Transverse colon (tissue), 4 donors: ENCODE results near the gene RNF10. TPM values are rescaled to one million over a fixed set of nuclear protein-coding genes. Genes with fewer than 3 reads are reported as not detected.
"Not testable (repeated sequence)": the region's sequence is repeated elsewhere in the genome, so short reads cannot be mapped to it uniquely, and the experiment has no call there.

Source experiments
- DNase-seq: peaks from one replicate; pipeline ENCODE4 v3.0.0-alpha.2; 2019
- H3K27ac ChIP-seq, 4 donors: fragments of 200-600 bp; sonication (generic); 2 replicates each; pipeline ENCODE4 v1.5.1; 2016 to 2018; ENCODE audit warnings: inconsistent platforms in 4 of 4
- H3K27me3 ChIP-seq: fragments of 200-600 bp; sonication (generic); 2 replicates; pipeline ENCODE4 v1.5.1; 2017; ENCODE audit warnings: inconsistent platforms
- H3K36me3 ChIP-seq, 4 donors: fragments of 200-600 bp; sonication (generic); 2 replicates each; pipeline ENCODE4 v1.5.1; 2017 to 2019; ENCODE audit warnings: inconsistent platforms in 4 of 4
- H3K4me1 ChIP-seq, 4 donors: fragments of 200-600 bp; sonication (generic); 2 replicates each; pipeline ENCODE4 v1.5.1; 2017 to 2020; ENCODE audit warnings: inconsistent platforms in 4 of 4
- H3K4me3 ChIP-seq, 4 donors: fragments of 200-600 bp; sonication (generic); 1 replicate in 1 of 4; 2 replicates in 3 of 4; pipeline versions ENCODE4 v1.5.1 to v1.6.1; 2017 to 2019; ENCODE audit warnings: inconsistent platforms in 4 of 4
- H3K9me3 ChIP-seq, 2 donors: fragments of 200-600 bp; sonication (generic); 2 replicates each; pipeline ENCODE4 v1.5.1; 2017 to 2019; ENCODE audit warnings: inconsistent platforms in 2 of 2
- EP300 ChIP-seq: sonication (generic); formaldehyde crosslinking; IDR thresholded peaks from one replicate; pipeline ENCODE4 v1.6.1; 2017; ENCODE audit warnings: antibody characterized with exemption, low read depth
- POLR2A ChIP-seq: fragments of 450-650 bp; IDR thresholded peaks from one replicate; pipeline ENCODE4 v1.6.1; 2016; ENCODE audit warnings: antibody characterized with exemption, mild to moderate bottlenecking, moderate library complexity
- POLR2AphosphoS5 ChIP-seq, 3 donors: sonication (generic); formaldehyde crosslinking; IDR thresholded peaks; one replicate each; pipeline ENCODE4 v1.6.1; 2016; ENCODE audit warnings: antibody characterized with exemption in 3 of 3
- WGBS, 2 donors: methylation state at CpG; one replicate each; pipeline ENCODE4 v1.1.5; 2018; ENCODE audit warnings: low coverage in 1 of 2; 5-methylcytosine and 5-hydroxymethylcytosine counted together
- in situ Hi-C, 4 donors: fragments of 200-750 bp; cut with MboI; loops; one replicate each; pipeline versions ENCODE4 v1.15.0 to v1.15.1; 2017; ENCODE audit warnings: low sequenced_read_pairs in 3 of 4, low pct_ligation_motif_present in 1 of 4, low pct_unique_long_range_greater_than_20kb in 1 of 4
- intact Hi-C: fragments of 100-400 bp; cut with DNase I; formaldehyde crosslinking; loops from one replicate; pipeline ENCODE4 v1.15.1; 2023; ENCODE audit warnings: low total_unique reads
- total RNA-seq, 4 donors: library from RNA; depleted of rRNA; stranded (reverse); fragments of >200 nt; gene quantifications; one replicate each; pipeline ENCODE4 v1.1.0, GENCODE V29; 2016
- TF ChIP-seq, protein P1 (sequence below), 5 experiments: fragments of 200-600 bp in 3 of 5; fragments of 450-650 bp in 2 of 5; sonication (generic) in 3 of 5; IDR thresholded peaks; 1 replicate in 2 of 5; 2 replicates in 3 of 5; pipeline ENCODE4 v1.5.1; 2016 to 2017; ENCODE audit warnings: antibody characterized with exemption in 5 of 5, inconsistent platforms in 3 of 5, mild to moderate bottlenecking in 2 of 5, moderate library complexity in 1 of 5

RNF10 gene
- total RNA-seq, 4 donors from 2014 or later, result 204 to 317 (median 213) TPM

DNA sequence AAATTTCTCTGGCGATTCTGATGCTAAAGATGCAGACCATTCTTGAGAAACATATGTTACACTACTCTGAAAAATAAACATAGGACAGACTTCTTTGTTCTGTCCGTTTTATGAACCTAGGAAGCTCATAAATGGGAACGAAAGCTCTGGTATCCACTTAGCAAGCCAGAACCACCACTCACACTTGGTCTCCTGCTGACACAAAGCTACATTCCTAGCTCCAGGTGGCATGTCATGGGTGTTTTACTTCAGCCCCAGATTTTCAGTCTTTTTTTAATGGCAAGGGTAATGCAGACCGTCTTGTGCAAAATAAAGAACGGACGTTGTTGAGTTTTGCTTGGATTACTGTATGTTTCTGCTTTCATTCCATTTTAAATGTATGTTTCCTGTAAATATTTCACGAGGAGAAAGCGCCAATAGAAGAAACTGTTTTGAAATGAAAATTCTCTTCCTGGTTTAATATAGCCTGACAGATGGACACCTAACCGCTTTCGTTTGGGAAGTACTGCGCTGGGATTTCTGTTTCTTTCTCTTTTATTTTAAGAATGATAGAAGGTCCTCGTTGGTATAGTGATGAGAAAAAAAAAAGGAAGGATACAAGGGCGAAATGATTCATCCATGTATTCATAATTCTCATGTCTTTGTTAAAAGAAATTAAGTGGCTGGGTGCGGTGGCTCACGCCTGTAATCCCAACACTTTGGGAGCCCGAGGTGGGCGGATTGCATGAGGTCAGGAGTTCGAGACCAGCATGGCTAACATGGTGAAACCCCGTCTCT lies 4.3 kb upstream of the RNF10 start:
- in situ Hi-C loops, result no loop called here
- H3K9me3 ChIP-seq, result no peaks in the 10 kb centered on the region
- TF ChIP-seq, protein P1, sequence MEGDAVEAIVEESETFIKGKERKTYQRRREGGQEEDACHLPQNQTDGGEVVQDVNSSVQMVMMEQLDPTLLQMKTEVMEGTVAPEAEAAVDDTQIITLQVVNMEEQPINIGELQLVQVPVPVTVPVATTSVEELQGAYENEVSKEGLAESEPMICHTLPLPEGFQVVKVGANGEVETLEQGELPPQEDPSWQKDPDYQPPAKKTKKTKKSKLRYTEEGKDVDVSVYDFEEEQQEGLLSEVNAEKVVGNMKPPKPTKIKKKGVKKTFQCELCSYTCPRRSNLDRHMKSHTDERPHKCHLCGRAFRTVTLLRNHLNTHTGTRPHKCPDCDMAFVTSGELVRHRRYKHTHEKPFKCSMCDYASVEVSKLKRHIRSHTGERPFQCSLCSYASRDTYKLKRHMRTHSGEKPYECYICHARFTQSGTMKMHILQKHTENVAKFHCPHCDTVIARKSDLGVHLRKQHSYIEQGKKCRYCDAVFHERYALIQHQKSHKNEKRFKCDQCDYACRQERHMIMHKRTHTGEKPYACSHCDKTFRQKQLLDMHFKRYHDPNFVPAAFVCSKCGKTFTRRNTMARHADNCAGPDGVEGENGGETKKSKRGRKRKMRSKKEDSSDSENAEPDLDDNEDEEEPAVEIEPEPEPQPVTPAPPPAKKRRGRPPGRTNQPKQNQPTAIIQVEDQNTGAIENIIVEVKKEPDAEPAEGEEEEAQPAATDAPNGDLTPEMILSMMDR (IDR thresholded peaks at IDR 0.05), result peak in 2 of 5 experiments; percentile 16 to 26
- TF ChIP-seq EP300 (no peak), POLR2AphosphoS5 (IDR thresholded peaks at IDR 0.05) (peak in 2 of 3 donors; percentile 48 to 64), POLR2A (peak; percentile 17)
- H3K4me3 ChIP-seq, result peak overlapping the region; percentile 55 to 77 (median 69)
- WGBS, 2 donors, result 9 to 15% methylated on average over 13 to 19 of the region's 19 CpGs
- H3K4me1 ChIP-seq, result peaks cover 0 to 27% (median 12%) of the 10 kb centered on the region in 4 donors
- H3K36me3 ChIP-seq, result no peaks in the 10 kb centered on the region
- intact Hi-C loops, result no loop called here
- peak; percentile 44 for DNase-seq
- H3K27me3 ChIP-seq, result no peaks in the 10 kb centered on the region
- H3K27ac ChIP-seq, result peak overlapping the region; percentile 89 to 94 (median 92)

DNA sequence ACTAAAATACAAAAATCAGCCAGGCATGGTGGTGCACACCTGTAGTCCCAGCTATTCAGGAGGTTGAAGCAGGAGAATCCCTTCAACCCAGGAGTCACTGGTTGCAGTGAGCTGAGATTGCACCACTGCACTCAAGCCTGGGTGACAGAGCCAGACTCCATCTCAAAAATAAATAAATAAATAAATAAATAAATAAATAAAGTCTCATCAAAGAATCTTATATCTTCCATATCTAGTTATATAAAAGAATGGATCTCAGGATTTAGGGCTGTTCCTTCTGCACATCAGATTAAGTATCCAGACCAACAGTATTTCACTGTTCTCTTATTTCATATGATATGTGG lies 3.8 kb upstream of the RNF10 start:
- intact Hi-C loops, H3K36me3 ChIP-seq, H3K9me3 ChIP-seq, DNase-seq, in situ Hi-C loops, H3K27me3 ChIP-seq: not testable (repeated sequence)
- peaks cover 0 to 28% (median 14%) of the 10 kb centered on the region in 4 donors for H3K4me1 ChIP-seq
- peak overlapping the region; percentile 89 to 94 (median 92) for H3K27ac ChIP-seq
- peak overlapping the region in 3 of 4 donors; percentile 55 to 77 (median 66) for H3K4me3 ChIP-seq

DNA sequence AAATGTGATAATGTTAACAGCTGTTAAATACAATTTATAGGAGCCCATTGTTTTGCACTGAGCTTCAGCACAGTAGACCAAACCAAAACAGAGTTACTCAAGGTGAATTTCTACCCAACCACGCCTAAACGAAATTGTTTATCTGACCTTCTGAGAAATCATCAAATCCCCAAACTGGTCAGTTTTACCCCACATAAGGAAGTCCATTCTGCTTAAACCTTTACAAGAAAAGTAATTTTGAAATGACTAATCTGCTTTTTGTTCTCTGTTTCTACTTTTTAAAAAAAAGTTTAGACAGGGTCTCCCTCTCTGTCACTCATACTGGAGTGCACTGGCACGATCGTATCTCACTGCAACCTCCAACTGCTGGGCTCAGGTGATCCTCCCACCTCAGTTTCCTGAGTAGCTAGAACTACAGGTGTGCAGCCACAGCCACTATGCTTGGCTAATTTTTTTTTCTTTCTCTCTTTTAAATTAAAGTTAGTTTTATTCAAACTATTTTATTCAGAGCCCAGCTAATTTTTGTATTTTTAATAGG lies 1.4 kb upstream of the RNF10 start:
- no peak overlapping the region for H3K27ac ChIP-seq
- intact Hi-C loops, result no loop called here
- TF ChIP-seq EP300 (no peak), POLR2AphosphoS5 (IDR thresholded peaks at IDR 0.05) (no peak), POLR2A (no peak)
- TF ChIP-seq, protein P1 (IDR thresholded peaks at IDR 0.05), result no peak
- H3K27me3 ChIP-seq, result no peaks in the 10 kb centered on the region
- no peaks in the 10 kb centered on the region for H3K36me3 ChIP-seq
- no peaks in the 10 kb centered on the region for H3K9me3 ChIP-seq
- DNase-seq, result no peak
- no peak overlapping the region for H3K4me3 ChIP-seq
- in situ Hi-C loops, result no loop called here
- WGBS, 2 donors, result 63 to 86% methylated on average over 4 of the region's 4 CpGs
- peaks cover 11 to 48% (median 38%) of the 10 kb centered on the region in 4 donors for H3K4me1 ChIP-seq

DNA sequence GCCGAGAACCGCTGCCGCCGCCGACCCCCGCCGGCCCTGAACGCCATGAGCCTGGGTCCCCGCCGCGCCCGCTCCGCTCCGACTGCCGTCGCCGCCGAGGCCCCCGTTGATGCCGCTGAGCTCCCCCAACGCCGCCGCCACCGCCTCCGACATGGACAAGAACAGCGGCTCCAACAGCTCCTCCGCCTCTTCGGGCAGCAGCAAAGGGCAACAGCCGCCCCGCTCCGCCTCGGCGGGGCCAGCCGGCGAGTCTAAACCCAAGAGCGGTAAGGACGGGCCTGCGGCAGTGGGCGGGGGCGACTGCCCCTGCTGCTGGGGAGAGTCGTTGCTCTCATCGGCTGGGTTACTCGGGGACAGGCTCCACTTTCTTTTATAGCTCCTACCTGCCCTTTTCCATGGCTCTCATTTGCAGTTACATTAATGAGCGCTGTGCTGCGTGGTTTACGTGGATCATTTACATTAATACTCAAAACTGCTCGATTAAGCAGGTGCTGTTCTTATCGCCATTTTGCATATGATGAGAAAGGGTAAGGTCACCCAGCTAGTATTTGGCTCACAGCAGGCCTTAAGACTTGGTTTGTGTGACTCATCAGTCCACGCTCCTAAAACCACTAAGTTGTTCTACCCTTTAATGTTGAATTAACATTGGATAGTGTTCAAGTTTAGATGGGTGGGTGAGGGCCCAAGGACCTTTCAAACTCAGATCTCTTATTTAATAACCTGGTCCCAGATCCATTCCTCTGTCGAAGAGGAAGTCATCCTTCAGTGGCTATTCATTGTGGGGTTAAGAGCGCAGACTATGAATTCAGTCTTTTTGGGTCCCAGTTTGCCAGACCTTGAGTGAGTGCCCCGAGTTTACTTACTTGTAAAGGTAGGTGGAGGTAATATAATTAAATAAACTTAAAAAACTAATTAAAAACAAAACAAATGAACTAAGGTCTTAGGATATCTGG lies 823 bp downstream of the RNF10 start:
- WGBS, 2 donors, result 1 to 12% methylated on average over 4 to 32 of the region's 52 CpGs
- TF ChIP-seq, protein P1 (IDR thresholded peaks at IDR 0.05), result no peak
- TF ChIP-seq POLR2AphosphoS5 (IDR thresholded peaks at IDR 0.05) (peak in 1 of 3 donors; percentile 61), EP300 (no peak)
- peak overlapping the region; percentile 95 to 99 (median 97) for H3K27ac ChIP-seq
- peak overlapping the region; percentile 92 to 97 (median 94) for H3K4me3 ChIP-seq
- H3K36me3 ChIP-seq, result no peaks in the 10 kb centered on the region
- H3K27me3 ChIP-seq, result no peaks in the 10 kb centered on the region
- intact Hi-C loops, result no loop called here
- no peaks in the 10 kb centered on the region for H3K9me3 ChIP-seq
- H3K4me1 ChIP-seq, result peaks cover 27 to 56% (median 53%) of the 10 kb centered on the region in 4 donors
- peak; percentile 54 for DNase-seq
- in situ Hi-C loops, result no loop called here
